ENCODE data around the gene TLE4. TPM values are rescaled to one million over a fixed set of nuclear protein-coding genes. Genes with fewer than 3 reads are reported as not detected.

The TLE4 gene
- total RNA-seq, 4 donors from 2014 or later, result 30.1 to 52.5 (median 38.1) TPM

DNA sequence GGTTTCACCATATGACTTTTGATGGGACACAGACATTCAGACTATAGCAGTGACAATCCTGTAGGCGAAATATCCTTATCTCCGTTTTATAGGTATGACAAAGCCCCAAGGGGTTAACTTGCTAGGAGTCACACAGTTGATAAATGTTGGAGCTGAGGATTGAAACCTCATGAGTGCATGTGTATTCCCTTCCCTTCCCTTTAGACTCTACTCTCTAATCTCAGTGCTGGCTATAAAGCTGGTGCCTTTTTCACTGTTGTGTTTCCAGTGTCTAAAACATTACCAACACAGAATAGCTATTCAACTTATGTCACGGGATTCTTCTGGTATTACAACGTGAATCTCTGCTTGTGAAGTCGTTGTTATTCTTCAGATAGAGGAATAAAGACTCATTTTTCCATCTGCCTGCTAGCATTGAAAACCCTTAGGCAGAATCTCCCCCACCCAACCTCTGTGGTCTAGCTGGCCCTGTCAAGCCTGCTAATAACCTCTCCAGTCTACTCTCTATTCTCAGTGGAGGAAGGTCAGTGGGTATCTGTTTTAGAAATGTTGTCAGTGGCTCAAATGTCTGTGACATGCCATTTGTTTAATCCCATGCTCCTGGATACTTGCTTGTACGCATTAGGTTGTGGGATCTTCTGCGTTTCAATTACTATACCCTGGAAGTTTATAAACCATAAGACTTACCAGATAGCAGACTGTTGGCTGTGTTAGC lies 121.2 kb downstream of the TLE4 start:
- no peaks in the 10 kb centered on the region for H3K9me3 ChIP-seq
- intact Hi-C loops (cut with DNase I), result no loop called here
- no peak overlapping the region for H3K4me3 ChIP-seq
- peaks cover 0 to 26% (median 3%) of the 10 kb centered on the region in 3 donors for H3K4me1 ChIP-seq
- no peaks in the 10 kb centered on the region for H3K27me3 ChIP-seq
- no peaks in the 10 kb centered on the region for H3K36me3 ChIP-seq
- DNase-seq, result no peak
- WGBS, 2 donors, result 76 to 79% methylated on average over 7 of the region's 7 CpGs
- TF ChIP-seq, protein P1, sequence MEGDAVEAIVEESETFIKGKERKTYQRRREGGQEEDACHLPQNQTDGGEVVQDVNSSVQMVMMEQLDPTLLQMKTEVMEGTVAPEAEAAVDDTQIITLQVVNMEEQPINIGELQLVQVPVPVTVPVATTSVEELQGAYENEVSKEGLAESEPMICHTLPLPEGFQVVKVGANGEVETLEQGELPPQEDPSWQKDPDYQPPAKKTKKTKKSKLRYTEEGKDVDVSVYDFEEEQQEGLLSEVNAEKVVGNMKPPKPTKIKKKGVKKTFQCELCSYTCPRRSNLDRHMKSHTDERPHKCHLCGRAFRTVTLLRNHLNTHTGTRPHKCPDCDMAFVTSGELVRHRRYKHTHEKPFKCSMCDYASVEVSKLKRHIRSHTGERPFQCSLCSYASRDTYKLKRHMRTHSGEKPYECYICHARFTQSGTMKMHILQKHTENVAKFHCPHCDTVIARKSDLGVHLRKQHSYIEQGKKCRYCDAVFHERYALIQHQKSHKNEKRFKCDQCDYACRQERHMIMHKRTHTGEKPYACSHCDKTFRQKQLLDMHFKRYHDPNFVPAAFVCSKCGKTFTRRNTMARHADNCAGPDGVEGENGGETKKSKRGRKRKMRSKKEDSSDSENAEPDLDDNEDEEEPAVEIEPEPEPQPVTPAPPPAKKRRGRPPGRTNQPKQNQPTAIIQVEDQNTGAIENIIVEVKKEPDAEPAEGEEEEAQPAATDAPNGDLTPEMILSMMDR (IDR thresholded peaks at IDR 0.05), result no peak
- no peak for TF ChIP-seq POLR2A (IDR thresholded peaks at IDR 0.05)
- H3K27ac ChIP-seq, result no peak overlapping the region

DNA sequence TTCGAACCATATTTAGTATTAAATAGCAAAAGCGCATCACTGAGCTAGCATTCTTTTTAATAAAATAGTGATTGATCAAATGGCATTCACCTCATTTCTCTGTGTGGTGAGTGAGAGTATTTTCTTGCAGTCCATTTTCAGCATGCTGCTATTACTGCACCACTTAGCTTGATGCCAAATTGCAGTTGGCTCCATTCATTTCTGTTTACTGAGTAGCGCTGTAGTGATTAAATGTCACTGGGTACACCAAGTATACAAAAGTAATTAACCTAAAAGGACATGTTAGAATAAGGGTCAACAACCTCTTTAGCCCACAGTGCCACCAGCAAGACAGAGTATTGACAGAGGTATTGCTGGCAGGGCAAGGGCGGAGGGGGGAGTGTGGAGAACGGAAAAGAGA lies 122.0 kb downstream of the TLE4 start:
- Histone ChIP-seq H3K36me3 (no peaks in the 10 kb centered on the region), H3K27ac (no peak overlapping the region), H3K4me3 (no peak overlapping the region), H3K9me3 (no peaks in the 10 kb centered on the region), H3K27me3 (no peaks in the 10 kb centered on the region), H3K4me1 (peaks cover 0 to 26% (median 3%) of the 10 kb centered on the region in 3 donors)
- 93 to 94% methylated on average over 5 of the region's 5 CpGs for WGBS, 2 donors
- TF ChIP-seq, protein P1 (IDR thresholded peaks at IDR 0.05), result no peak
- no peak for TF ChIP-seq POLR2A (IDR thresholded peaks at IDR 0.05)
- no peak for DNase-seq
- intact Hi-C loops (cut with DNase I), result no loop called here

DNA sequence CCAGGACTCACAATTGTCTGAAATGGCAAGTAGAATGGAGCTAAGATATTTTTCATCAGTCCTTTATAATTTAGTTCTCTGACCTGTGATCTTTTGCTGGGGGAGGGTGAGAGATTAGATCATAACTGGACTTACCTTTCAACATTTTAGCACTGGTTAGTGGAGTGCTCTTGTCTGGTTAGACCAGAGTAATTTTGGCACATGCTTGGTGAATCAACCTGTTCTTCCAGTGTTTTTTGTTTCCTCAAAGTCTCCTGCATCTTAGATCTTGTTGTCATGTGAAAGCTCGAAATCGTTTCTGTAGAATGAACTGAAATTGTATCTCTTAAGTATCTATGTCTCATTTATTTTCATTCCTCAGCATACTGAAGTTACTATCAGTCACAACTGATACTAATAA lies 122.4 kb downstream of the TLE4 start:
- Histone ChIP-seq H3K9me3 (no peaks in the 10 kb centered on the region), H3K4me1 (peaks cover 0 to 26% (median 3%) of the 10 kb centered on the region in 3 donors), H3K27ac (peak overlapping the region in 1 of 4 donors; percentile 40), H3K36me3 (no peaks in the 10 kb centered on the region), H3K4me3 (no peak overlapping the region), H3K27me3 (no peaks in the 10 kb centered on the region)
- WGBS, 2 donors, result 36 to 48% methylated on average over 2 of the region's 2 CpGs
- intact Hi-C loops (cut with DNase I), result no loop called here
- TF ChIP-seq POLR2A (IDR thresholded peaks at IDR 0.05), result no peak
- TF ChIP-seq, protein P1 (IDR thresholded peaks at IDR 0.05), result no peak
- DNase-seq, result no peak

DNA sequence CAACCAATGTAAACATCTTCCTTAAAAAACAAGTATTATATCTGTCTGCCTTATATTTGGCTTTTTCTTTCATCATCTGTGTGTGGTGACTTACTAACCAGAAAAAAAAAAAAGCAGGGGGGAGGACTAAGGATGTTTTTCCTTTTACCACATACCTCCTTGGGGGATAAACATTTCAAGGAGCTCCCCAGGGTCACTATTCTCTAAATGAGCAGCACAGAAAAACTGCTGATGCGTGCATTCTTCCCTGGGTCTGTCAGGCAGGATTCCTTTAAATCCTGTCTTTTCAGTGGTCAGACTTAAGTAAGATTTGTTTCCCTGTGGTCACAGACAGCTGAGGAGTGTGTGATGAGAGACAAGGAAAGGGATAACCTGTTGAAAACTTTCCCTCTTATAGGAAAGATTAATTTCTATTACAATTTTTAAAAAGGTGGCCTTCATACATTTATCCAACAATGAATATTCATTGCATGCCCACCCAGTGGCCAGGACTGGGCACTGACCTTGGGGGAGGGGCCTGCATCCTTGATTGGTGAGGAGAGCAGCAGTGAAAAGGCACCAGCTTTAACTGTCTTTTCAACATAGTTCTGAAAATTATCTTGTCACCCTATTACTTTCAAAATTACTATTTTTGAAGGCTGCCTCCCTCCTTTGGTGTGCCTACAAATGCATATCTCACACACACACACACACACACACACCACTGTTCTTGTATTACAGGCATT lies 123.1 kb downstream of the TLE4 start:
- Histone ChIP-seq H3K4me3 (no peak overlapping the region), H3K36me3 (no peaks in the 10 kb centered on the region), H3K27me3 (no peaks in the 10 kb centered on the region), H3K9me3 (no peaks in the 10 kb centered on the region), H3K4me1 (peaks cover 0 to 26% (median 3%) of the 10 kb centered on the region in 3 donors), H3K27ac (peak overlapping the region in 1 of 4 donors; percentile 40)
- WGBS, 2 donors, result 86% methylated on average over 1 of the region's 1 CpG
- intact Hi-C loops (cut with DNase I), result no loop called here
- DNase-seq, result no peak
- TF ChIP-seq, protein P1 (IDR thresholded peaks at IDR 0.05), result no peak
- no peak for TF ChIP-seq POLR2A (IDR thresholded peaks at IDR 0.05)

DNA sequence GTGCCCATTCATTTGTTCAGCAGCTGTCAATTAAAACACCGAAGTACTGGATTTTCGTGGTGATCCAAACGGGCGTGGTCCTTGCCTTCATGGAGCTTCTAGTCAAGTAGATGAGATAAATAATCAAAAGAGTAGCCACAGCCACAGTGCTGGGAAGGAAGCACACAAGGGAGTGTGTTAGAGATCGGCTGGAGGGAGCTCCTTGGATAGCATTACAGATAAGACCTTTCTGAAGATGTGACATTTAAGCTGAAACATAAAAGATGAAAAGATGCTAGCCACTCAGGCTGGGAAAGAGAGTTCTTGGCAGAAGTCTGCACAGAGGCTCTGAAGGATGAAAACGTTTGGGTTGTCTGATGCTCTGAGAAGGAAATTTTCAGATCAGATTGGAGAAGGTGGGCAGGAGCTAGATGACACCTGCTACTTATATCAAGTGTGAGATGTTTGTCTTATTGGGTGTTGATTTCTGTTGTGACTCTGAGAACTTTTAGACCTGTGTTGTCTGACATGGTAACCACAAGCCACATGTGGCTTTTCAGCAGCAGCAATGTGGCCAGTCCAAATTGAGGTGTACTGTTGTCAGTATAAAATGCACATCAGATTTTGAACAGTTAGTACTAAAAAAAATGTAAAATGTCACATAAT lies 123.9 kb downstream of the TLE4 start:
- DNase-seq, result no peak
- WGBS, 2 donors, result 80 to 84% methylated on average over 6 of the region's 6 CpGs
- intact Hi-C loops (cut with DNase I), result no loop called here

More for the DNA sequence above, 123.9 kb downstream of the TLE4 start:
- Histone ChIP-seq H3K36me3 (no peaks in the 10 kb centered on the region), H3K27me3 (no peaks in the 10 kb centered on the region), H3K4me3 (no peak overlapping the region), H3K9me3 (no peaks in the 10 kb centered on the region), H3K4me1 (peaks cover 0 to 26% (median 3%) of the 10 kb centered on the region in 3 donors), H3K27ac (no peak overlapping the region)
- no peak for TF ChIP-seq POLR2A (IDR thresholded peaks at IDR 0.05)
- TF ChIP-seq, protein P1 (IDR thresholded peaks at IDR 0.05), result no peak

Data from esophagus squamous epithelium (tissue), 5 donors.